HEK293T (cell line): ENCODE measurements around the gene NEB.

ENCODE experiments used
- CTCF ChIA-PET: fragments of 350-600 bp; formaldehyde crosslinking; extraction: SDS; loops from one replicate; lab custom pipeline; 2021; ENCODE audit warnings: antibody characterized with exemption, inconsistent platforms; lab: Yijun Ruan, JAX
- POLR2A ChIA-PET: fragments of 350-600 bp; formaldehyde crosslinking; extraction: SDS; loops from one replicate; lab custom pipeline; 2020; ENCODE audit warnings: antibody characterized with exemption, inconsistent platforms; lab: Yijun Ruan, JAX
- DNase-seq: peaks from one replicate; pipeline ENCODE4 v3.0.0; 2012; ENCODE audit warnings: mixed read lengths; ENCODE audit errors: extremely low spot score
- ARNT ChIP-seq: fragments of 450-650 bp; IDR thresholded peaks from 2 replicates; pipeline ENCODE4 v1.6.1; 2017; ENCODE audit warnings: mild to moderate bottlenecking
- BHLHE40 ChIP-seq: fragments of 450-650 bp; IDR thresholded peaks from 2 replicates; pipeline ENCODE4 v1.6.1; 2016; ENCODE audit warnings: mild to moderate bottlenecking, moderate library complexity, borderline replicate concordance
- CTBP1 ChIP-seq: fragments of 450-650 bp; IDR thresholded peaks from 2 replicates; pipeline ENCODE4 v1.6.1; 2016; ENCODE audit warnings: borderline replicate concordance
- ELF4 ChIP-seq: fragments of 450-650 bp; IDR thresholded peaks from 2 replicates; pipeline ENCODE4 v1.6.1; 2017; ENCODE audit warnings: antibody characterized with exemption
- FOXA1 ChIP-seq: fragments of 450-650 bp; IDR thresholded peaks from 2 replicates; pipeline ENCODE4 v1.6.1; 2016; ENCODE audit warnings: mild to moderate bottlenecking
- FOXK2 ChIP-seq: fragments of 450-650 bp; IDR thresholded peaks from 2 replicates; pipeline ENCODE4 v1.6.1; 2016; ENCODE audit warnings: mild to moderate bottlenecking
- FOXM1 ChIP-seq: fragments of 450-650 bp; IDR thresholded peaks from 2 replicates; pipeline ENCODE4 v1.6.1; 2017; ENCODE audit warnings: mild to moderate bottlenecking, borderline replicate concordance
- HDGF ChIP-seq: fragments of 450-650 bp; IDR thresholded peaks from 2 replicates; pipeline ENCODE4 v1.6.1; 2017; ENCODE audit warnings: antibody characterized with exemption, borderline replicate concordance
- L3MBTL2 ChIP-seq: fragments of 450-650 bp; conservative IDR thresholded peaks from 2 replicates; pipeline ENCODE4 v1.6.1; 2016; ENCODE audit warnings: mild to moderate bottlenecking
- LEF1 ChIP-seq: fragments of 450-650 bp; IDR thresholded peaks from 2 replicates; pipeline ENCODE4 v1.6.1; 2017; ENCODE audit warnings: mild to moderate bottlenecking, borderline replicate concordance
- NFRKB ChIP-seq: fragments of 450-650 bp; IDR thresholded peaks from 2 replicates; pipeline ENCODE4 v1.6.1; 2016; ENCODE audit warnings: mild to moderate bottlenecking, moderate library complexity
- SP1 ChIP-seq: fragments of 450-650 bp; IDR thresholded peaks from 2 replicates; pipeline ENCODE4 v1.6.1; 2017
- SUZ12 ChIP-seq: fragments of 450-650 bp; IDR thresholded peaks from 2 replicates; pipeline ENCODE4 v1.6.1; 2016; ENCODE audit warnings: mild to moderate bottlenecking
- TARDBP ChIP-seq: fragments of 450-650 bp; IDR thresholded peaks from 2 replicates; pipeline ENCODE4 v1.6.1; 2016
- ZNF384 ChIP-seq: fragments of 450-650 bp; IDR thresholded peaks from 2 replicates; pipeline ENCODE4 v1.6.1; 2016
- TF ChIP-seq, protein P1 (sequence below): fragments of 450-650 bp; IDR thresholded peaks from 2 replicates; pipeline ENCODE4 v1.6.1; 2016

NEB gene

GRCh38 chr2:151762694-151763093, 28.4 kb upstream of the NEB start:
- POLR2A ChIA-PET: no interaction called here
- CTCF ChIA-PET: no interaction called here
- TF ChIP-seq FOXK2: no peak
- no peak for TF ChIP-seq LEF1
- TF ChIP-seq FOXA1: no peak
- no peak for TF ChIP-seq HDGF
- no peak for TF ChIP-seq TARDBP
- DNase-seq: no peak

GRCh38 chr2:151761687-151762086, 27.4 kb upstream of the NEB start:
- POLR2A ChIA-PET: no interaction called here
- DNase-seq: no peak
- CTCF ChIA-PET: no interaction called here
- TF ChIP-seq FOXM1 (no peak), SP1 (no peak), L3MBTL2 (no peak), SUZ12 (no peak), ELF4 (no peak), FOXK2 (no peak)

DNA sequence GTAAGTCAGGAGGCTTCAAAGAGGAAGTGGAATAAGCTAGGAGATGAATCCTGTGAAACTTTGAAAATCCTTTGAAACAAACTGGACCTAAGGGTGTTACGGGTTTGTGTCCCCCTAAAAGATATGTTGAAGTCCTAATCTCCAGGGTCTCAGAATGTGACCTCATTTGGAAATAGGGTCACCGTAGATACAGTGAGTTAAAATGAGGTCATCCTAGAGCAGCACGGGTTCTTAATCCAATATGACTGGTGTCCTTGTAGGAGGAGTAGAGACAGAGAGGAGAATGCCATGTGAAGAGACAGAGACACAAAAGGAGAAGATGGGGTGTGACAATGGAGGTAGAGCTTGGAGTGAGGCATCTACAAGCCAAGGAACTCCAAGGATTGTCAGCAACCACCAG, 26.9 kb upstream of the NEB start:
- no peak for TF ChIP-seq HDGF
- TF ChIP-seq ELF4: no peak
- no peak for TF ChIP-seq CTBP1
- no peak for TF ChIP-seq LEF1
- no peak for TF ChIP-seq SUZ12
- TF ChIP-seq ARNT: no peak
- no peak for TF ChIP-seq BHLHE40
- no peak for TF ChIP-seq SP1
- no peak for TF ChIP-seq L3MBTL2
- TF ChIP-seq FOXK2: no peak
- TF ChIP-seq, protein P1, sequence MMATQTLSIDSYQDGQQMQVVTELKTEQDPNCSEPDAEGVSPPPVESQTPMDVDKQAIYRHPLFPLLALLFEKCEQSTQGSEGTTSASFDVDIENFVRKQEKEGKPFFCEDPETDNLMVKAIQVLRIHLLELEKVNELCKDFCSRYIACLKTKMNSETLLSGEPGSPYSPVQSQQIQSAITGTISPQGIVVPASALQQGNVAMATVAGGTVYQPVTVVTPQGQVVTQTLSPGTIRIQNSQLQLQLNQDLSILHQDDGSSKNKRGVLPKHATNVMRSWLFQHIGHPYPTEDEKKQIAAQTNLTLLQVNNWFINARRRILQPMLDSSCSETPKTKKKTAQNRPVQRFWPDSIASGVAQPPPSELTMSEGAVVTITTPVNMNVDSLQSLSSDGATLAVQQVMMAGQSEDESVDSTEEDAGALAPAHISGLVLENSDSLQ: no peak
- TF ChIP-seq ZNF384: no peak
- ChIA-PET POLR2A (no interaction called here), CTCF (no interaction called here)
- no peak for DNase-seq

GRCh38 chr2:151760139-151760650, 25.9 kb upstream of the NEB start:
- DNase-seq: no peak
- TF ChIP-seq ELF4 (no peak), FOXK2 (no peak), FOXM1 (no peak), HDGF (no peak), BHLHE40 (no peak), FOXA1 (no peak), ZNF384 (no peak)
- ChIA-PET CTCF (no interaction called here), POLR2A (no interaction called here)

DNA sequence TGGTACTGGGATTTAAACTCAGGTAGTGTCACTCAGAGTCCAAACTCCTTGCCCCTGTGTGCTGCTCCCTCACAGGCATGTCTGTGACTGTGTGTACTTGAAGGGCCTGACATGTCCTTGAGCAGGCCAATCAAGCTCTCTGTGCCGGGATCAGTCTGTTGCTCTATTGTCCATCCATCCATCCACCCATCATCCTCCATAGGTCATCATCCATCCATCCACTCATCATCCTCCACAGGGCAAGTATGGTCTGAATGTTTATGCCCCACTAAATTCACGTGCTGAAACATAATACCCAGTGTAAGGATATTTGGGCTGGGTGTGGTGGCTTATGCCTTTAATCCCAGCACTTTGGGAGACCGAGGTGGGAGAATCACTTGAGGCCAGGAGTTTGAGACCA, 24.5 kb upstream of the NEB start:
- ChIA-PET CTCF (no interaction called here), POLR2A (no interaction called here)

GRCh38 chr2:151757861-151758260, 23.6 kb upstream of the NEB start:
- DNase-seq: no peak
- TF ChIP-seq FOXA1 (no peak), FOXM1 (no peak), ZNF384 (no peak), HDGF (no peak), CTBP1 (no peak), ARNT (no peak), TARDBP (no peak), LEF1 (no peak), NFRKB (no peak)
- TF ChIP-seq, protein P1: no peak
- CTCF ChIA-PET: no interaction called here
- POLR2A ChIA-PET: no interaction called here

More for the DNA sequence above, 24.5 kb upstream of the NEB start:
- TF ChIP-seq HDGF (no peak), L3MBTL2 (no peak), NFRKB (no peak), ARNT (no peak), SUZ12 (no peak)
- DNase-seq: no peak

DNA sequence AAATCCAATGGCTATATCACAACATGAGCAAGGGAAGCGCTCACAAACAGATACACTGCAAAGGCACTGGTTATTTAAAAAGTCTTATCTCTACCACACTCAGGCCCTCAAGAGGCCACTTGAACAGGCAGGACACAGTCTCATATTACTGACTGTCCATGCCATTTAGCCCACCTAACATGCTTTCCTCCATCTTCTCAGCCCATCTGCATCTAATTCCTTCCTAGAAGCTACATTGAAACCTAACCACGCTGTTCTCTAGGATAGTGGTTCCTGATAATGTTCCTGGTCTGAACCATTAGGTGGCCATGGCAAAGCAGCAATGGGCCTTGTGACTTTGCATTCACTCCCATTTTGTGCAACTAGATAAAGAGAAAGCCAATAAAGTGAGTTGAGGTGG, 22.5 kb upstream of the NEB start:
- TF ChIP-seq ZNF384 (no peak), TARDBP (no peak), ELF4 (no peak), SUZ12 (no peak), HDGF (no peak), FOXK2 (no peak), FOXM1 (no peak), L3MBTL2 (no peak), NFRKB (no peak), SP1 (no peak), BHLHE40 (no peak), LEF1 (no peak), ARNT (no peak), FOXA1 (no peak), CTBP1 (no peak)
- TF ChIP-seq, protein P1: no peak
- POLR2A ChIA-PET: interaction anchor here (1.0 kb wide), 1 partner anchor 9 kb away, joined by 3 read pairs; no protein-coding TSS in a partner anchor
- DNase-seq: no peak
- CTCF ChIA-PET: no interaction called here
